Hepatocyte (in vitro differentiated cells): ENCODE data around the gene IP6K1. TPM values are rescaled to one million over a fixed set of nuclear protein-coding genes. Genes with fewer than 3 reads are reported as not detected.

ENCODE experiments used
- DNase-seq: peaks from one replicate; pipeline ENCODE4 v3.0.0-alpha.2; 2016; ENCODE audit warnings: low spot score
- H2AFZ ChIP-seq: fragments of 200-600 bp; sonication (generic); 2 replicates; pipeline ENCODE4 v1.6.0; 2016; ENCODE audit warnings: antibody characterized with exemption, mild to moderate bottlenecking
- H3K27ac ChIP-seq: fragments of 200-600 bp; sonication (generic); 2 replicates; pipeline ENCODE4 v1.5.1; 2016; ENCODE audit warnings: mild to moderate bottlenecking
- H3K27me3 ChIP-seq: fragments of 200-600 bp; sonication (generic); 2 replicates; pipeline ENCODE4 v1.6.1; 2016
- H3K36me3 ChIP-seq: fragments of 200-600 bp; sonication (generic); replicated peaks from 2 replicates; pipeline ENCODE4 v1.5.1; 2016; ENCODE audit warnings: low read depth; ENCODE audit not compliant: insufficient read depth
- H3K4me1 ChIP-seq: fragments of 200-600 bp; sonication (generic); 2 replicates; pipeline ENCODE4 v1.5.1; 2016; ENCODE audit warnings: mild to moderate bottlenecking, moderate library complexity; ENCODE audit not compliant: insufficient read depth
- H3K4me2 ChIP-seq: fragments of 200-600 bp; sonication (generic); 2 replicates; pipeline ENCODE4 v1.6.0; 2016
- H3K4me3 ChIP-seq: fragments of 200-600 bp; sonication (generic); 2 replicates; pipeline ENCODE4 v1.5.1; 2016; ENCODE audit warnings: mild to moderate bottlenecking
- H3K79me2 ChIP-seq: fragments of 200-600 bp; sonication (generic); 2 replicates; pipeline ENCODE4 v1.6.0; 2017; ENCODE audit warnings: mild to moderate bottlenecking
- H3K9me2 ChIP-seq: fragments of 200-600 bp; sonication (generic); replicated peaks from 2 replicates; pipeline ENCODE4 v1.6.0; 2017; ENCODE audit warnings: mild to moderate bottlenecking; ENCODE audit not compliant: insufficient read depth
- H3K9me3 ChIP-seq: fragments of 200-600 bp; sonication (generic); 2 replicates; pipeline ENCODE4 v1.5.1; 2016; ENCODE audit warnings: low read depth, mild to moderate bottlenecking
- H4K20me1 ChIP-seq: fragments of 200-600 bp; sonication (generic); 2 replicates; pipeline ENCODE4 v1.6.0; 2016; ENCODE audit warnings: mild to moderate bottlenecking; ENCODE audit not compliant: insufficient read depth, poor library complexity, severe bottlenecking
- CTCF ChIP-seq: fragments of 200-600 bp; sonication (generic); IDR thresholded peaks from 2 replicates; pipeline ENCODE4 v1.5.1; 2016; ENCODE audit warnings: antibody characterized with exemption, mild to moderate bottlenecking; ENCODE audit not compliant: poor library complexity
- EZH2 ChIP-seq: fragments of 200-600 bp; sonication (generic); IDR thresholded peaks from 2 replicates; pipeline ENCODE4 v1.6.1; 2016; ENCODE audit warnings: antibody characterized with exemption, mild to moderate bottlenecking, borderline replicate concordance
- EZH2phosphoT487 ChIP-seq: fragments of 200-600 bp; sonication (generic); IDR thresholded peaks from one replicate; pipeline ENCODE4 v1.6.1; 2018; ENCODE audit warnings: antibody characterized with exemption, mild to moderate bottlenecking, low read depth, moderate library complexity; ENCODE audit not compliant: unreplicated experiment, severe bottlenecking
- WGBS: methylation state at CpG from one replicate; pipeline ENCODE4 v1.1.6; 2016; ENCODE audit warnings: low lambda C conversion rate; ENCODE audit errors: missing lambda C conversion rate; 5-methylcytosine and 5-hydroxymethylcytosine counted together
- polyA plus RNA-seq: library from polyadenylated mRNA; unstranded; fragments of >200 nt; fragmentation: Nextera tagmentation; extraction: Ambion mirVana; gene quantifications from 2 replicates; pipeline ENCODE4 v1.2.1, GENCODE V29; 2016
- total RNA-seq: library from RNA; depleted of rRNA; stranded (reverse); fragments of >200 nt; gene quantifications from 2 replicates; pipeline ENCODE4 v1.2.3, GENCODE V29; 2014

IP6K1 gene
- total and polyA plus RNA-seq, 2 experiments from 2014 or later: 21.6 to 32.6 TPM

GRCh38 chr3:49745986-49746385, 40.4 kb downstream of the IP6K1 start:
- Histone ChIP-seq H3K36me3 (no peaks in the 10 kb centered on the region), H4K20me1 (peaks cover 3% of the 10 kb centered on the region), H3K9me2 (no peaks in the 10 kb centered on the region), H3K27me3 (no peaks in the 10 kb centered on the region), H2AFZ (no peak overlapping the region), H3K4me2 (no peak overlapping the region), H3K27ac (no peak overlapping the region), H3K79me2 (peaks cover 79% of the 10 kb centered on the region), H3K9me3 (no peaks in the 10 kb centered on the region), H3K4me1 (no peaks in the 10 kb centered on the region), H3K4me3 (no peak overlapping the region)
- no peak for DNase-seq
- TF ChIP-seq EZH2 (no peak), CTCF (no peak)
- 95% methylated on average over 2 of the region's 2 CpGs for WGBS

- Histone ChIP-seq H2AFZ (no peak overlapping the region), H3K4me2 (no peak overlapping the region), H4K20me1 (no peaks in the 10 kb centered on the region), H3K27ac (no peak overlapping the region), H3K79me2 (peaks cover 49% of the 10 kb centered on the region), H3K4me1 (no peaks in the 10 kb centered on the region), H3K4me3 (no peak overlapping the region), H3K9me3 (no peaks in the 10 kb centered on the region), H3K9me2 (no peaks in the 10 kb centered on the region), H3K27me3 (no peaks in the 10 kb centered on the region), H3K36me3 (no peaks in the 10 kb centered on the region)
- TF ChIP-seq EZH2phosphoT487: no peak
- TF ChIP-seq CTCF: no peak
- TF ChIP-seq EZH2: no peak
- DNase-seq: no peak
Measured at GRCh38 chr3:49740427-49740826, 45.9 kb downstream of the IP6K1 start.

GRCh38 chr3:49738067-49738713, 48.2 kb downstream of the IP6K1 start:
- Histone ChIP-seq H3K27ac (no peak overlapping the region), H3K4me2 (no peak overlapping the region), H2AFZ (no peak overlapping the region), H3K79me2 (peaks cover 39% of the 10 kb centered on the region), H3K9me3 (no peaks in the 10 kb centered on the region), H3K27me3 (no peaks in the 10 kb centered on the region), H3K4me3 (no peak overlapping the region), H3K9me2 (no peaks in the 10 kb centered on the region), H3K36me3 (no peaks in the 10 kb centered on the region), H4K20me1 (no peaks in the 10 kb centered on the region), H3K4me1 (no peaks in the 10 kb centered on the region)
- 97% methylated on average over 11 of the region's 11 CpGs for WGBS
- DNase-seq: no peak
- TF ChIP-seq EZH2phosphoT487 (no peak), CTCF (no peak), EZH2 (no peak)

GRCh38 chr3:49734752-49735151, 51.6 kb downstream of the IP6K1 start:
- Histone ChIP-seq H3K9me3 (no peaks in the 10 kb centered on the region), H4K20me1 (no peaks in the 10 kb centered on the region), H2AFZ (no peak overlapping the region), H3K4me3 (no peak overlapping the region), H3K27me3 (no peaks in the 10 kb centered on the region), H3K36me3 (no peaks in the 10 kb centered on the region), H3K9me2 (no peaks in the 10 kb centered on the region), H3K4me1 (no peaks in the 10 kb centered on the region), H3K79me2 (peaks cover 23% of the 10 kb centered on the region), H3K27ac (no peak overlapping the region), H3K4me2 (no peak overlapping the region)
- DNase-seq: no peak
- TF ChIP-seq CTCF (no peak), EZH2phosphoT487 (no peak)
- WGBS: 88% methylated on average over 6 of the region's 6 CpGs
